Measurements from ENCODE around the gene SEC24B. TPM values are rescaled to one million over a fixed set of nuclear protein-coding genes. Genes with fewer than 3 reads are reported as not detected.
"Not testable (repeated sequence)": the region's sequence is repeated elsewhere in the genome, so short reads cannot be mapped to it uniquely, and the experiment has no call there.

Gene SEC24B
- total RNA-seq, 1 experiment from 2014 or later = 25.6 TPM

- DNase-seq (ENCODE audit: low read depth) = peak; percentile 47
These were observed 919 bp upstream of the SEC24B start for GRCh38 chr4:109432696-109433095.

DNA sequence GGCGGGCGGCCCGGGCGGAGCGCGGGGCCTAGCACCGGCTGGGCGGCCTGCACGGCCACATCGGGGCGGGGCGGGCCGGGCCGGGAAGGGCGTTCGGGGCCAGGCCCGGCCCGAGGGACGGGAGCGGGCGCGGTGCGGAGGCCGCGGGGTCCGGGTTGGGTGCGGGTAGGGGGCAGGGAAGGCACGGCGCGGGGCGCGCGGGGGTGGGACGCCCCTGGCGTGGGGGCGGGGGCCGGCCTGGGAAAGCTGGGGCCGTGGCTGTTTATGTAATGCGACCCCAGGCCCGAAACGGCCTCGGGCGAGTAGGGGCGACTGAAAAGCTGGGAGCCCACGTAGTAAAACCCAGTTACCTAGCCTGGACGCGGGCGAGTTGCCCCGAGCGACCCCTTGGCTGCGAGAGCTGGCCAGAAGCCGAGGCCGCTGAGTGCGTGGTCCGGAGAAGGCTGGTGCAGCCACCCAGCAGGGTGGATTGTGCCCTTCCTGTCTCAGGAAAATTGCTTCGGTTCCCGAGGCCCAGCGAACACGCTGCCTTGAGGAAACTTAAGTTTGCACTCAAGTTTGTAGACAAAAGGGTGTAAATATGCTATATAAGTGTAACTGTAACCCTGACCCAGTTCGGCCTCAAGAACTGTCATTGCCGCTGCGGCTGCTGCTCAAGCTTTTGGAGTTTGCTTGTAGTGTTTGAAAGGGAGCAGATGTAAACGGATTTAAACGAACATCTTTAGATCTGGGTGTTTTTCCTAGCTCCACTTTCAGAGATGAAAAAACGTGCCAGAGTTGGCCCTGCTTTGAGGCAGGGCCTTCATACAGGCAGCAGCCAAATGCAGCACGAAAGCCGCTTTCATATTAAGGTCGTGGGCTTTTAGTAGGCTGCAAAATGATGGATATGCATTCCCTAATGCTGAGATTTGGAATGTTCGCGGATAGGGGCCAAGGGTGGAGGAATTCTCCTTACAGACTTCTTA, 674 bp downstream of the SEC24B start:
- peak; percentile 19 for DNase-seq (ENCODE audit: low read depth)

GRCh38 chr4:109435635-109436034, 2.0 kb downstream of the SEC24B start:
- no peak for DNase-seq (ENCODE audit: low read depth)

DNA sequence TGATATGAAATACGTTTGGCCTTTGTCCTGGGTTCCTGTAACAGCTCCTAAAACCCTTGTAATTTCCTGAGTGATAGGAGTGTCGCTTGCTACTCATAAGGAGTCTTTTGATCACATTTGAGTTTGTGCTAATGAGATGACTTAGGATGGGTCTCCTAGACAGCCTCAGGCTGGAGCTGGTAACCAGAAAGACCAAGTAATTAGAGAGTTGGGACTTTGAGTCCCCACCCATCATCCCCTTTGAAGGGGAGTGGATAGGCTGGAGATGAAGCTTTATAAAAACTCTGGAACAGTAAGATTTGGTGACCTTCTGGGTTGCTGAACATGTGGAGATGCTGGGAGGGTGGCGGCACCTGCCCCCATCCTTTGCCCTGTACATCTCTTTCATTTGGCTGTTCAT, 2.9 kb downstream of the SEC24B start:
- DNase-seq (ENCODE audit: low read depth) = no peak

DNA sequence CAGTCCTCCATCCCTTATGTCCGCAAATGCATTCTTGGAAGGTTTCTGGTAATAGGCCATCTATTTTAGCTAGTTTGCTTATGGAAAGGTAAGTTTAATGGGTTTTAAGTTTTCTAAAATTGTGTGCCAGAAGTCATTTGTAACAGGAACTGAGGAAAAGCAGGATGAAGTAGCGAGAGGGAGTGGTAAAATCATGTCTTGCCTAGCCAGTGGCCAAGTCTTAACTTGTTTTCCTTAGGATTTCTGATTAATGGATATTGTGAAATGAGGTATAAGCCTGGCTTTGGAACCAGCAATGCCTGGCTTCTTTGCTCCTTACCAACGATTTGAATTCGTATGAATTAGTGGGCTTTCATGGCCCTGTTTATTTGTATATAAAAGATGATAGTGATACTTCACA, 7.3 kb downstream of the SEC24B start:
- no peak for DNase-seq (ENCODE audit: low read depth)

GRCh38 chr4:109441862-109442458, 8.3 kb downstream of the SEC24B start:
- DNase-seq (ENCODE audit: low read depth) = peak; percentile 28

GRCh38 chr4:109444182-109444844, 10.7 kb downstream of the SEC24B start:
- DNase-seq (ENCODE audit: low read depth) = no peak

- no peak for DNase-seq (ENCODE audit: low read depth)
These were observed 13.7 kb downstream of the SEC24B start for GRCh38 chr4:109447278-109447677.

GRCh38 chr4:109451544-109452273, 18.1 kb downstream of the SEC24B start:
- DNase-seq (ENCODE audit: low read depth) = no peak

DNA sequence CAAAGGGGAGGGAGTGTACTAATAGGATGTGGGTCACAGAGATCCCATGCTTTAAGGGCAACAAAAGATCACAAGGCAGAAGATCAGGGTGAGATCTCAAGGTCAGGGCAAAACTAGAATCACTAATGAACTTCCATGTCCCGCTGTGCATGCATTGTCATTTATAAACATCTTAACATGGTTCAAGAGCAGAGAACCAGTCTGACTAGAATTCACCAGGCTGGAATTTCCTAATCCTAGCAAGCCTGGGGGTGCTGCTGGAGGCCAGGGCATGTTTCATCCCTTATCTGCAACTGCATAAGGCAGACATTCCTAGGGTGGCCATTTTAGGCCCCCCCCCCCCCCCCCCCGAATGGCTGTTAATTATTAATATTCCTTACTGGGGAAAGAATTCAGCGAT, 19.5 kb downstream of the SEC24B start:
- not testable (repeated sequence) for DNase-seq (ENCODE audit: low read depth)

- no peak for DNase-seq (ENCODE audit: low read depth)
These were observed 28.7 kb downstream of the SEC24B start for GRCh38 chr4:109462297-109462696.

- DNase-seq (ENCODE audit: low read depth) = peak; percentile 58
These were observed 29.2 kb downstream of the SEC24B start for GRCh38 chr4:109462802-109463201.

GRCh38 chr4:109465069-109465468, 31.5 kb downstream of the SEC24B start:
- peak; percentile 13 for DNase-seq (ENCODE audit: low read depth)

- no peak for DNase-seq (ENCODE audit: low read depth)
These were observed 36.3 kb downstream of the SEC24B start for GRCh38 chr4:109469915-109470314.

GRCh38 chr4:109472343-109472761, 38.7 kb downstream of the SEC24B start:
- peak; percentile 79 for DNase-seq (ENCODE audit: low read depth)

- DNase-seq (ENCODE audit: low read depth) = no peak
These were observed 40.2 kb downstream of the SEC24B start for GRCh38 chr4:109473824-109474223.

- no peak for DNase-seq (ENCODE audit: low read depth)
These were observed 52.4 kb downstream of the SEC24B start for GRCh38 chr4:109486007-109486406.

GRCh38 chr4:109494563-109494962, 60.9 kb downstream of the SEC24B start:
- DNase-seq (ENCODE audit: low read depth) = no peak

DNA sequence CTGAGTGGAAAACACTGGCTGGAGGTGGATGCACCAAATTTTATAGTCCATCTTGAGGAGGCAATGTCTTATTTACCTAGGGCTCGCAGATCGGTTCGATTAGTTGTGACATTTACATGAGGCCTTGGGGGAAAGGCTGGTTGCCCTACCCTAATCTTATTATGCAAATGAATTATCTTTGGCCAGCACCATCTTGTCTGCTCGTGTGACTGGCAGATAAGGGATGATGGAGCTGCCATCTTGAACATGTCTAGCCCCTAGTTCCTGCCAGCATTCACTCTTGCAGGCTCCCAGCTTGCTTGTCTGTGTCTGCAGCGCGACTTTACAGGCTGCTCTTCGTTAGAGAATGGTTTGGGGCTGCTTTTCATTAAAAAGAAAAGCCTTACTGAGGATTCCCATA, 61.9 kb downstream of the SEC24B start:
- DNase-seq (ENCODE audit: low read depth) = no peak

DNA sequence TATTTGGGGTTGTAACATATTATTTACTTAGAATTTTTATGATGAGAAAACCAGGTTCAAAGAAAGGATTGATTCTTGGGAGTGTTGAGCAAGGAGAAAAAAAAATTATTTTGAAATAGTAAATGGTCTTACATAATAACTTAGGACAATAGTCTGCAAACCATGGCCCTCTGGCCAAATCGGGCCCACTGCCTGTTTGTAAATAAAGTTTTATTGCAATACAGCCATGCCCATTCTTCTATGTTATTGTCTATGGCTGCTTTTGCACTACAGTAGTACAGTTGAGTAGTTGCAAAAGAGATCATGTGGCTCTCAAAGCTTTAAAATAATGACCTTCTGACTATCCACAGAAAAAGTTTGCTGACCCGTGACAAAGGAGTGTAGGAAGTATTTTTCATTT, 63.3 kb downstream of the SEC24B start:
- no peak for DNase-seq (ENCODE audit: low read depth)

GRCh38 chr4:109497511-109497910, 63.9 kb downstream of the SEC24B start:
- no peak for DNase-seq (ENCODE audit: low read depth)

DNA sequence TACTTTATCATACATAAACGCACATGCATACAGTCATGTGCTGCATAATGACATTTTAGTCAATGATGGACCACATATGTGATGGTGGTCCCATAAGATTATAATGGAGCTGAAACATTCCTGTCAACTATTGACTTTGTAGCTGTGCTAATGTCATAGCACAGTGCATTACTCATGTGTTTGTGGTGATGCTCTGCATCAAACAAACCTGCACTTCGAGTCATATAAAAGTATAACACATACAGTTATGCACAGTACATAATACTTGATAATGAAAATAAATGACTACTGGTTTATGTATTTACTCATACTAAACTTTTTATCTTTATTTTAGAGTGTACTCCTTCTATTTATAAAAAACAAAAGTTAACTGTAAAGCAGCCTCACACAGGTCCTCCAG, 65.9 kb downstream of the SEC24B start:
- peak; percentile 3 for DNase-seq (ENCODE audit: low read depth)
